Measurements from ENCODE around the gene CACNB2. TPM values are rescaled to one million over a fixed set of nuclear protein-coding genes. Genes with fewer than 3 reads are reported as not detected.
"Not testable (repeated sequence)": the region's sequence is repeated elsewhere in the genome, so short reads cannot be mapped to it uniquely, and the experiment has no call there.

CACNB2 gene
- total RNA-seq, 4 donors from 2014 or later: 1.6 to 13.8 (median 5.0) TPM

GRCh38 chr10:18439601-18440000 lies 299.4 kb downstream of the CACNB2 start:
- TF ChIP-seq EP300 (IDR thresholded peaks at IDR 0.05): no peak
- no peak for TF ChIP-seq CTCF (IDR thresholded peaks at IDR 0.05)
- Histone ChIP-seq H3K27ac (no peak overlapping the region), H3K36me3 (no peaks in the 10 kb centered on the region), H3K4me1 (no peaks in the 10 kb centered on the region), H3K9me3 (no peaks in the 10 kb centered on the region), H3K4me3 (no peak overlapping the region), H3K27me3 (no peaks in the 10 kb centered on the region)
- no peak for DNase-seq (ENCODE audit: low spot score in 2 of 2)
- WGBS, 2 donors: 86 to 89% methylated on average over 4 of the region's 4 CpGs

- WGBS, 2 donors: 82 to 83% methylated on average over 6 of the region's 6 CpGs
- not testable (repeated sequence) for H3K27ac ChIP-seq; H3K36me3 ChIP-seq; H3K9me3 ChIP-seq; DNase-seq (ENCODE audit: low spot score in 2 of 2); H3K27me3 ChIP-seq; H3K4me1 ChIP-seq; H3K4me3 ChIP-seq
Observed at GRCh38 chr10:18445635-18446034, 305.4 kb downstream of the CACNB2 start.

- Histone ChIP-seq H3K4me3 (no peak overlapping the region), H3K9me3 (no peaks in the 10 kb centered on the region), H3K36me3 (no peaks in the 10 kb centered on the region), H3K27me3 (no peaks in the 10 kb centered on the region), H3K27ac (no peak overlapping the region), H3K4me1 (no peaks in the 10 kb centered on the region)
- no peak for DNase-seq (ENCODE audit: low spot score in 2 of 2)
- TF ChIP-seq POLR2A (IDR thresholded peaks at IDR 0.05) (no peak), CTCF (IDR thresholded peaks at IDR 0.05) (no peak), EP300 (IDR thresholded peaks at IDR 0.05) (no peak)
Observed at GRCh38 chr10:18446205-18446604, 306.0 kb downstream of the CACNB2 start.

- TF ChIP-seq POLR2A (IDR thresholded peaks at IDR 0.05) (no peak), CTCF (IDR thresholded peaks at IDR 0.05) (no peak), EP300 (IDR thresholded peaks at IDR 0.05) (no peak)
- H3K4me3 ChIP-seq: no peak overlapping the region
- WGBS, 2 donors: 54 to 61% methylated on average over 7 of the region's 7 CpGs
Observed at GRCh38 chr10:18449611-18450026, 309.4 kb downstream of the CACNB2 start.

GRCh38 chr10:18450298-18450697 lies 310.1 kb downstream of the CACNB2 start:
- H3K36me3 ChIP-seq: no peaks in the 10 kb centered on the region
- TF ChIP-seq POLR2A (IDR thresholded peaks at IDR 0.05) (no peak), CTCF (IDR thresholded peaks at IDR 0.05) (no peak), EP300 (IDR thresholded peaks at IDR 0.05) (no peak)

More at GRCh38 chr10:18449611-18450026, 309.4 kb downstream of the CACNB2 start:
- H3K36me3 ChIP-seq: no peaks in the 10 kb centered on the region
- H3K9me3 ChIP-seq: no peaks in the 10 kb centered on the region
- no peak overlapping the region for H3K27ac ChIP-seq
- DNase-seq (ENCODE audit: low spot score in 2 of 2): no peak
- no peaks in the 10 kb centered on the region for H3K4me1 ChIP-seq
- no peaks in the 10 kb centered on the region for H3K27me3 ChIP-seq

More at GRCh38 chr10:18450298-18450697, 310.1 kb downstream of the CACNB2 start:
- no peaks in the 10 kb centered on the region for H3K4me1 ChIP-seq
- H3K27ac ChIP-seq: no peak overlapping the region
- H3K4me3 ChIP-seq: no peak overlapping the region
- no peaks in the 10 kb centered on the region for H3K9me3 ChIP-seq
- 68 to 71% methylated on average over 6 of the region's 6 CpGs for WGBS, 2 donors
- DNase-seq (ENCODE audit: low spot score in 2 of 2): no peak
- no peaks in the 10 kb centered on the region for H3K27me3 ChIP-seq

Measured in tibial nerve (tissue), 4 donors.